ENCODE measurements around the gene WDR74. TPM values are rescaled to one million over a fixed set of nuclear protein-coding genes. Genes with fewer than 3 reads are reported as not detected.

WDR74 gene
- total RNA-seq, 1 experiment from 2014 or later, result 155 TPM

DNA sequence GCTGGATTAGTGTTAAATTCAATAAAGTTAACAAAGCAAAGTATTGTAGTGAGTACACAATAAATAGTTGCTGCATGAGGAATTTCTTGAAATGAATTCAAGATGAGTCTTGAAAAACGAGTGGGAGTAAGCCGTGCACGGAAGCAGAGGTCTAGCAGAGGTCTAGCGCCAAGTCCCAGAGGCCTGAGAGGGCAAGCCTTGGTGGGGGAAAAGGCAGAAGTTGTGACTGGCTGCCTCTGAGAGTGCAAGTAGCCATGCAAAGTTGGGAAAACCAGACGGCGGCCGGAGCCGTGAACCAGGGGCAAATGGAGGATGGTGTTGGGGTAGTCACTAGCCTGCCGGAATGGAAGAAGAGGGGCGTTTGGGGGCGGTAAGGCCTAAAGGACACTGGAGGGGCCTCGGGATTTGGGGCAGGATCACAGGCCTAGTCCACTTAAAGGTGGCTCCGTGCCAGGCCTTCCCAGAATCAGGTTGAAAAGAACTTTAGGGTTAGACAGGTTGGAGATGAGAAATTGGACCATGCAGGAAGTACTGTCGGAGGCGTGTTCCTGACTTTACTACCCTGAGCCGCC lies 40.9 kb upstream of the WDR74 start:
- TF ChIP-seq, protein P1, sequence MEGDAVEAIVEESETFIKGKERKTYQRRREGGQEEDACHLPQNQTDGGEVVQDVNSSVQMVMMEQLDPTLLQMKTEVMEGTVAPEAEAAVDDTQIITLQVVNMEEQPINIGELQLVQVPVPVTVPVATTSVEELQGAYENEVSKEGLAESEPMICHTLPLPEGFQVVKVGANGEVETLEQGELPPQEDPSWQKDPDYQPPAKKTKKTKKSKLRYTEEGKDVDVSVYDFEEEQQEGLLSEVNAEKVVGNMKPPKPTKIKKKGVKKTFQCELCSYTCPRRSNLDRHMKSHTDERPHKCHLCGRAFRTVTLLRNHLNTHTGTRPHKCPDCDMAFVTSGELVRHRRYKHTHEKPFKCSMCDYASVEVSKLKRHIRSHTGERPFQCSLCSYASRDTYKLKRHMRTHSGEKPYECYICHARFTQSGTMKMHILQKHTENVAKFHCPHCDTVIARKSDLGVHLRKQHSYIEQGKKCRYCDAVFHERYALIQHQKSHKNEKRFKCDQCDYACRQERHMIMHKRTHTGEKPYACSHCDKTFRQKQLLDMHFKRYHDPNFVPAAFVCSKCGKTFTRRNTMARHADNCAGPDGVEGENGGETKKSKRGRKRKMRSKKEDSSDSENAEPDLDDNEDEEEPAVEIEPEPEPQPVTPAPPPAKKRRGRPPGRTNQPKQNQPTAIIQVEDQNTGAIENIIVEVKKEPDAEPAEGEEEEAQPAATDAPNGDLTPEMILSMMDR (conservative IDR thresholded peaks at IDR 0.05; ENCODE audit: low read depth, low read length), result no peak
- CTCF ChIA-PET, result no interaction called here
- intact Hi-C loops (cut with micrococcal nuclease; ENCODE audit: unreplicated experiment), result loop anchor here (5.0 kb wide), 1 partner anchor 93 kb away; the partner anchor contains the start of gene TMEM179B
- no peaks in the 10 kb centered on the region for H3K9me3 ChIP-seq (ENCODE audit: low read depth, low read length, poor library complexity, severe bottlenecking)
- no peaks in the 10 kb centered on the region for H3K27me3 ChIP-seq (replicated peaks; ENCODE audit: insufficient read depth, low read depth, low read length, poor library complexity)
- DNase-seq (ENCODE audit: low spot score), result peak; percentile 52
- BruUV-seq (replicated peaks), result no TSS peak
- POLR2A ChIA-PET (ENCODE audit: low non-redundant PET), result interaction anchor here (0.6 kb wide), 1 partner anchor 39 kb away, joined by 5 read pairs; no protein-coding TSS in a partner anchor
- peak overlapping the region; percentile 98 for H3K27ac ChIP-seq (ENCODE audit: low read depth, low read length, poor library complexity, severe bottlenecking)
- peaks cover 49% of the 10 kb centered on the region for H3K36me3 ChIP-seq (ENCODE audit: insufficient read depth, low read length, poor library complexity, severe bottlenecking)
- peak overlapping the region; percentile 72 for H3K4me3 ChIP-seq (ENCODE audit: low read depth, low read length, poor library complexity, severe bottlenecking)
- peaks cover 40% of the 10 kb centered on the region for H3K4me1 ChIP-seq (ENCODE audit: insufficient read depth, low read length, poor library complexity, severe bottlenecking)

GRCh38 chr11:62879235-62879978 lies 40.0 kb upstream of the WDR74 start:
- DNase-seq (ENCODE audit: low spot score), result peak; percentile 74
- BruUV-seq (replicated peaks), result no TSS peak

DNA sequence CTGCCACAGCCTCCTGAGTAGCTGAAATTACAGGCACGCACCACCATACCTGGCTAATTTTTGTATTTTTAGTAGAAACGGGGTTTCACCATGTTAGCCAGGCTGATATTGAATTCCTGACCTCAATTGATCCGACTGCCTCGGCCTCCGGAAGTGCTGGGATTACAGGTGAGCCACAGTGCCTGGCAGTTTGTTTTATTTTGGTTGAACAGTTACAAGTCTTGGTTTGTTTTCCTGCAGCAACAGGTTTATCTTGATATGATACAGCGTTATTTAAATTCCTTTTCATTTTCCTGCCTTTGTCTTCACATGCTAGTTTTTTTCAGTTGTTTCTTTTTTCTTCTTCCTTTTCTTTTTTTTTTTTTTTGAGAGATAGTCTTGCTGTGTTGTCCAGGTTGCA lies 37.3 kb upstream of the WDR74 start:
- ChIA-PET CTCF (no interaction called here), POLR2A (ENCODE audit: low non-redundant PET) (no interaction called here)
- H3K36me3 ChIP-seq (ENCODE audit: insufficient read depth, low read length, poor library complexity, severe bottlenecking), result peaks cover 35% of the 10 kb centered on the region
- TF ChIP-seq, protein P1 (conservative IDR thresholded peaks at IDR 0.05; ENCODE audit: low read depth, low read length), result no peak
- TF ChIP-seq EZH2 (IDR thresholded peaks at IDR 0.05; ENCODE audit: borderline replicate concordance, low read depth, low read length, poor library complexity, severe bottlenecking), result no peak
- peaks cover 14% of the 10 kb centered on the region for H3K4me1 ChIP-seq (ENCODE audit: insufficient read depth, low read length, poor library complexity, severe bottlenecking)
- no peaks in the 10 kb centered on the region for H3K9me3 ChIP-seq (ENCODE audit: low read depth, low read length, poor library complexity, severe bottlenecking)
- BruUV-seq (replicated peaks), result no TSS peak
- intact Hi-C loops (cut with micrococcal nuclease; ENCODE audit: unreplicated experiment), result no loop called here
- DNase-seq (ENCODE audit: low spot score), result no peak
- no peaks in the 10 kb centered on the region for H3K27me3 ChIP-seq (replicated peaks; ENCODE audit: insufficient read depth, low read depth, low read length, poor library complexity)
- H3K27ac ChIP-seq (ENCODE audit: low read depth, low read length, poor library complexity, severe bottlenecking), result no peak overlapping the region
- H3K4me3 ChIP-seq (ENCODE audit: low read depth, low read length, poor library complexity, severe bottlenecking), result no peak overlapping the region

More at GRCh38 chr11:62879235-62879978, 40.0 kb upstream of the WDR74 start:
- no peaks in the 10 kb centered on the region for H3K27me3 ChIP-seq (replicated peaks; ENCODE audit: insufficient read depth, low read depth, low read length, poor library complexity)
- POLR2A ChIA-PET (ENCODE audit: low non-redundant PET), result interaction anchor here (0.6 kb wide), 1 partner anchor 19 kb away, joined by 3 read pairs; no protein-coding TSS in a partner anchor
- TF ChIP-seq, protein P1 (conservative IDR thresholded peaks at IDR 0.05; ENCODE audit: low read depth, low read length), result no peak
- TF ChIP-seq EZH2 (IDR thresholded peaks at IDR 0.05; ENCODE audit: borderline replicate concordance, low read depth, low read length, poor library complexity, severe bottlenecking), result no peak
- intact Hi-C loops (cut with micrococcal nuclease; ENCODE audit: unreplicated experiment), result no loop called here
- H3K9me3 ChIP-seq (ENCODE audit: low read depth, low read length, poor library complexity, severe bottlenecking), result no peaks in the 10 kb centered on the region
- H3K4me1 ChIP-seq (ENCODE audit: insufficient read depth, low read length, poor library complexity, severe bottlenecking), result peaks cover 32% of the 10 kb centered on the region
- H3K4me3 ChIP-seq (ENCODE audit: low read depth, low read length, poor library complexity, severe bottlenecking), result peak overlapping the region; percentile 72
- CTCF ChIA-PET, result no interaction called here
- peak overlapping the region; percentile 98 for H3K27ac ChIP-seq (ENCODE audit: low read depth, low read length, poor library complexity, severe bottlenecking)
- peaks cover 40% of the 10 kb centered on the region for H3K36me3 ChIP-seq (ENCODE audit: insufficient read depth, low read length, poor library complexity, severe bottlenecking)
